GM20000 (cell line): ENCODE measurements around the gene PSAT1.
"Not testable (repeated sequence)": the region's sequence is repeated elsewhere in the genome, so short reads cannot be mapped to it uniquely, and the experiment has no call there.

Experiments
- DNase-seq: peaks from one replicate; pipeline ENCODE4 v3.0.0; 2012; ENCODE audit warnings: low spot score
- TF ChIP-seq, protein P1 (sequence below): IDR thresholded peaks from 2 replicates; pipeline ENCODE4 v1.5.1; 2012; ENCODE audit warnings: mild to moderate bottlenecking, control low read depth; ENCODE audit errors: extremely low read depth, missing control alignments

Gene PSAT1

DNA sequence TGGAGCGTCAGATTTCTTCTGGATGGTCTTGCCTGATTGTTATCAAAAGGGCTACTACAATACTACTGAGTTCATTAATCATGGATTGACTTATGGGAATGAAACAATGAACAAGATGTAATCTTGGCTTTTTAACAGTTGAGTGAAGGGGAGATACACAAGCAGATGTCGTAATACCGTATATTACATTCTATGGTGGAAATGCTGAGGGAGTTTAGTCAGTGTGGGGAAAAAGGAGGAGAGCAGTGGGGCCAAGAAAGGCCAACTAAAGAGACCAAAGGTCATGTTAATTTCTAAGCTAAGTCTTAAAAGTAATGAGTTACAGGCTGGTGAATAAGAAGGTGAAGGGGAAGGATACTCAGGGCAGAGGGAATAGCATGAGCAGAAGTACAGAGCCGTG lies 29.0 kb upstream of the PSAT1 start:
- TF ChIP-seq, protein P1, sequence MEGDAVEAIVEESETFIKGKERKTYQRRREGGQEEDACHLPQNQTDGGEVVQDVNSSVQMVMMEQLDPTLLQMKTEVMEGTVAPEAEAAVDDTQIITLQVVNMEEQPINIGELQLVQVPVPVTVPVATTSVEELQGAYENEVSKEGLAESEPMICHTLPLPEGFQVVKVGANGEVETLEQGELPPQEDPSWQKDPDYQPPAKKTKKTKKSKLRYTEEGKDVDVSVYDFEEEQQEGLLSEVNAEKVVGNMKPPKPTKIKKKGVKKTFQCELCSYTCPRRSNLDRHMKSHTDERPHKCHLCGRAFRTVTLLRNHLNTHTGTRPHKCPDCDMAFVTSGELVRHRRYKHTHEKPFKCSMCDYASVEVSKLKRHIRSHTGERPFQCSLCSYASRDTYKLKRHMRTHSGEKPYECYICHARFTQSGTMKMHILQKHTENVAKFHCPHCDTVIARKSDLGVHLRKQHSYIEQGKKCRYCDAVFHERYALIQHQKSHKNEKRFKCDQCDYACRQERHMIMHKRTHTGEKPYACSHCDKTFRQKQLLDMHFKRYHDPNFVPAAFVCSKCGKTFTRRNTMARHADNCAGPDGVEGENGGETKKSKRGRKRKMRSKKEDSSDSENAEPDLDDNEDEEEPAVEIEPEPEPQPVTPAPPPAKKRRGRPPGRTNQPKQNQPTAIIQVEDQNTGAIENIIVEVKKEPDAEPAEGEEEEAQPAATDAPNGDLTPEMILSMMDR: no peak

DNA sequence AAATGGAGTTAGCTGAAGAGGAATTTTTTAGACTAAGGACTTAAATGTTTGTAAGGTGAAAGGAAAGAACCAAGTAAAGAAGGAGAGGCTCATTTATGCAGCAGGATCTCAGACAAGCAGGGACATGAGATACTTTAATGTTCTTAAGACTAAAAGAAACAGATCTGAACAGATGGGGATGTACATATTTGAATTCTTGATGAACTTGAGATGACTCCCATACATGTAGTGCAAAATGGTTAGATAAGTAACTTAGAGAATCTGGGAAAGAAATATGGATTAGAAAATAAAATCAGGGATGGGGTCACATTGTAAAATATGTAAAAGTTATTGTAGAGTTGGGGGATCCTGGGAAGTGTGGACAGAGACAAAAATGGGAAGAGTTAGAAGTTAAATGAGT lies 27.1 kb upstream of the PSAT1 start:
- DNase-seq: no peak
- TF ChIP-seq, protein P1: no peak

More for the DNA sequence above, 29.0 kb upstream of the PSAT1 start:
- no peak for DNase-seq

DNA sequence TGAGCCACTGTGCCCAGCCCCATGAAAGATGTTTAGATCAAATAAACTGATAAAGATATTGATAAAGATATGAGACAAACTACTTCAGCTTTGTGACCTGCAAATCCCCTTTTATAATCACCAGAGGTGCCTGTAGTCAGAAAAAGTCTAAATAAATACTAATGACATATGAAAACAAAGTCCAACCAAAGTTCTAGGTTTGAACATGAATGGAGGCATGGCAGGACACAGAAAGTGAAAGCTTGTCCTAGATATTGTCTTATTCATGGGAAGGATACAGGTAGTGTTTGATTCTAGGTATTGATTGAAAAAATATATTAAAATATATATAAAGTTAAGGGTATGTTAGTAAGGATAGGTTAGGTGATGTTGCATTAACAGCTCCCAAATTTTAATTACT lies 24.6 kb upstream of the PSAT1 start:
- no peak for DNase-seq
- TF ChIP-seq, protein P1: no peak

DNA sequence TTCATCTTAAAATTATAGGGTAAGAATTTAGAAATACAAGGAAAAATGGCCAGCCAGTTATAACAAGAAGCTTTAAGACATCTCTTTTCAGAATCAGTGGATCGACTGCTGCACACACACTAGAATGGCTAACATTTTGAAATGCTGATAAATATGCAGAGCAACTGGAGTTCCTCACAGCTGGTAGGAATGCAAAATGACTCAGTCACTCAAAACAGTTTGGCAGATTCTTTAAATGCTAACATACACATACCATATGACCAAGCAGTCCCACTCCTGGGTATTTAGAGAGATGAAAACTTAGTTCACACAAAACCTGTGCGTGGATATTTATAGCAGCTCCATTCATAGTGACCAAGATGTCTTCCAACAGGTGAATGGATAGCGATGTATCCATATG lies 23.2 kb upstream of the PSAT1 start:
- no peak for DNase-seq
- TF ChIP-seq, protein P1: no peak

DNA sequence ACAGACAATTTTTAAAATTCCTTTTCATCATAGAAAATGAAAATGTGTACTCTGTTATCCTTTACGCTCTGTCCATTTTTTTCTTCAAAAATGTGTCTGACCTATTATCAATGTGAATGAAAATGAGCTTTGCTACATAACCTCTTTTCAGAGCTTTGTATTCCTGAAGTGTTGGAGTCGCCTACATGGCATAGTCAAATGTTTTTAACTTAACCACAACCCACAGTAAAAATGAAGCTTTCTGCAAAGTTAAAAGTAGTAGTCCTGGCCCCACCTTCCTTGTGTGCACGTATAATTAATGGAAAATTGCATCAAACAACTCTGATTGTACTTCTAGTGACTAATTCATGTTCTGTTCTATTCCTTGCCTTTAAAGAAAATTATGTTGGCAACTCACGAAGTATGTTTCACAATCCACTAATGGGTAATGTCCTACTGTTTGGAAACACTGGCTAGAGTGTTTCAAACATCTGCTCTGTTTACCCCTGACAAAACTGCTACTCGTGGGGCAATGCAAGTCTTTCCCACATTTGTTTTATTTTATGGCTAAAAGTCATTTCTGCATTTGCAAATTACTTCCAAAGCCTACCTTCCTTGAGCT lies 18.6 kb upstream of the PSAT1 start:
- TF ChIP-seq, protein P1: no peak
- DNase-seq: no peak

DNA sequence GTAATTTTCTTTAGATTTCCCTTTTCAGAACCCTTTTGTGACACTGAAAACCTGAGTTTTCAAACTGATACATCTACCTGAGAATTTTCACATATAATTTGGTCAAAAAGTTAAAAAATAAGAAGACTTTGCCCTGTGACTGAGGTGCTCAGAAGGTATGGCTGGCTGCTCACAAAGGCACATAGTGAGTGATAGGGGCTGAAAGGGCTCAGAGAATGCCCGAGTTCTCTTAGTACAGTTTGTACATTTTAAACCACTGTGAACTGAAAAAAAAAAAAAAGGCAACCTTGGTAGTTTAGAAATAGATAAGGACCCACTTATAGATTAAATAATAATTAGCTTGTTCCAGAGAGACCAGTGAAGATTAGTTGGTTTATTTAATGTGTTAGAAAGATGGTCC lies 18.1 kb upstream of the PSAT1 start:
- TF ChIP-seq, protein P1: no peak
- no peak for DNase-seq

DNA sequence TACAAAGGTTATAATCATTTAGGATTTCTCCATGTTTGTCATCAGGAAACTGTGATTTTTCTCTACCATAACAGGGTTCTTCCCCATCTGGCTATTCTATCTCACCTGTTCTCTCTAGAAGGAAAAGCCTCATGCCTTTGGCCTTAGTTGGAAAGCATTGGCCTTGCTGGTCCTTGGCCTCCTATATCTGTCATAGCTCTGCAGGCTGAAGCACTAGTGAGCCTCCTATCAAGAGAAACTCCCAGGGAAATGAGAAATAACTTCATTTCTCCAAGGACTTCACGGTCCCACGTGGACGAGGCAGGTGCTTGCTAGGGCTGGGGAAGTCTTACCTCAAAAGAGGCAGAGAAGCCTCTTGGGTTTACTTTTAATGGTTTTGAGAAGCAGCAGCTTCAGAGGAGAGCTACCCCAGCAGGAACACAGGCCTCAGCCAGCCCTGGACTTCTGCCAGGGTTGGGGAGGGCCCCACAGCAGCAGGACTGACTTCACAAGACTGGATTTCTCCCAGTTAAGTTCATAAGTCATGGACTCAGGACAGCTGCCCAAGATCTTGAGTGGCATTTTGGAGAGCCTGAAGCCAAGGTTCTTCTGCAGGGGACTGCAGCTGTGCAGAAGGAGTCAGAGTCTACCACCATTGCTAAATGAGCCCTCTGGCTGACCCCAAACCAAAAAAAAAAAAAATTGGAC lies 15.8 kb upstream of the PSAT1 start:
- DNase-seq: no peak
- TF ChIP-seq, protein P1: no peak

DNA sequence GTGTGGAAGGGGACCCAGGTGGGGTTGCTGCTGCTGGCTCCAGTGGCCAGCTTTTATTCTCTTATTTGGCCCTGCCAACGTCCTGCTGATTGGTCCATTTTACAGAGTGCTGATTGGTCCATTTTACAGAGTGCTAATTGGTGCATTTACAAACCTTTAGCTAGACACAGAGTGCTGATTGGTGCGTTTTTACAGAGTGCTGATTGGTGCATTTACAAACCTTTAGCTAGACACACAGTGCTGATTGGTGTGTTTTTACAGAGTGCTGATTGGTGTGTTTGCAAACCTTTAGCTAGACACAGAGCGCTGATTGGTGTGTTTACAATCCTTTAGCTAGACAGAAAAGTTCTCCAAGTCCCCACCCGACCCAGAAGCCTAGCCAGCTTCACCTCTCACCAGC lies 12.7 kb upstream of the PSAT1 start:
- DNase-seq: not testable (repeated sequence)
